Small intestine (tissue), 7 donors: ENCODE results near the gene ALDOC. TPM values are rescaled to one million over a fixed set of nuclear protein-coding genes. Genes with fewer than 3 reads are reported as not detected.

Experiments used
- DNase-seq, 2 donors: peaks; one replicate each; pipeline versions ENCODE4 v3.0.0 to v3.0.0-alpha.2; 2013
- FAIRE-seq: peaks from 2 replicates; lab custom pipeline; 2012; peaks lifted over from hg19 to GRCh38; lab: Jason Lieb, UNC
- H3K27ac ChIP-seq, 3 donors: one replicate each; pipeline ENCODE4 v1.5.1; 2013; ENCODE audit warnings: low read length in 2 of 3, mild to moderate bottlenecking in 2 of 3, control low read depth in 1 of 3, inconsistent platforms in 1 of 3, low read depth in 1 of 3, moderate library complexity in 1 of 3
- H3K27me3 ChIP-seq, 3 donors: one replicate each; pipeline ENCODE4 v1.6.1; 2013; ENCODE audit warnings: low read length in 3 of 3, inconsistent platforms in 1 of 3; ENCODE audit not compliant: control insufficient read depth in 3 of 3, insufficient read depth in 3 of 3
- H3K36me3 ChIP-seq, 3 donors: one replicate each; pipeline ENCODE4 v1.6.1; 2013; ENCODE audit warnings: low read length in 3 of 3, inconsistent platforms in 1 of 3, low read depth in 1 of 3, mild to moderate bottlenecking in 1 of 3, moderate library complexity in 1 of 3; ENCODE audit not compliant: control insufficient read depth in 3 of 3, insufficient read depth in 2 of 3
- H3K4me1 ChIP-seq, 3 donors: one replicate each; pipeline ENCODE4 v1.6.1; 2013; ENCODE audit warnings: low read length in 2 of 3, inconsistent platforms in 1 of 3, low read depth in 1 of 3, mild to moderate bottlenecking in 1 of 3, moderate library complexity in 1 of 3; ENCODE audit not compliant: control insufficient read depth in 3 of 3, insufficient read depth in 2 of 3
- H3K4me3 ChIP-seq, 3 donors: one replicate each; pipeline ENCODE4 v1.5.1; 2013; ENCODE audit warnings: low read length in 3 of 3, control low read depth in 1 of 3, inconsistent platforms in 1 of 3, low read depth in 1 of 3, mild to moderate bottlenecking in 1 of 3, moderate library complexity in 1 of 3
- H3K9me3 ChIP-seq, 2 donors: one replicate each; pipeline ENCODE4 v1.6.1; 2013; ENCODE audit warnings: low read depth in 1 of 2, low read length in 1 of 2; ENCODE audit not compliant: control insufficient read depth in 2 of 2, insufficient read depth in 1 of 2
- WGBS, 3 donors: extraction: QIAGEN DNeasy Blood & Tissue Kit; methylation state at CpG; one replicate each; pipeline ENCODE4 v1.1.7; 2013; 5-methylcytosine and 5-hydroxymethylcytosine counted together
- polyA plus RNA-seq, 4 donors: library from polyadenylated mRNA; stranded (reverse) in 3 of 4; unstranded in 1 of 4; fragments of 200-250 nt in 3 of 4; fragments of 120-200 nt in 1 of 4; gene quantifications; one replicate each; pipeline versions ENCODE4 v1.2.1 to v1.2.3, GENCODE V29; 2013
- donor health status: healthy with polysubstance abuse.
- donor health status: control.
- donor health status: control.
- donor health status: Bipolar disorder and iron deficiency.
- donor health status: healthy.

Gene ALDOC
- polyA plus RNA-seq, 4 donors: 27.6 to 85.0 (median 42.9) TPM

GRCh38 chr17:28537219-28537610 is 39.5 kb downstream of the ALDOC start:
- no peak overlapping the region for H3K4me3 ChIP-seq
- DNase-seq: no peak
- H3K4me1 ChIP-seq: peaks cover 0 to 4% (median 0%) of the 10 kb centered on the region in 3 donors
- no peak for FAIRE-seq
- no peak overlapping the region for H3K27ac ChIP-seq
- no peaks in the 10 kb centered on the region for H3K9me3 ChIP-seq
- 27 to 66% (median 33%) methylated on average over 8 to 12 of the region's 12 CpGs for WGBS, 3 donors
- H3K27me3 ChIP-seq: no peaks in the 10 kb centered on the region
- no peaks in the 10 kb centered on the region for H3K36me3 ChIP-seq

GRCh38 chr17:28536532-28537218 is 40.0 kb downstream of the ALDOC start:
- Histone ChIP-seq H3K27ac (no peak overlapping the region), H3K4me3 (no peak overlapping the region), H3K9me3 (no peaks in the 10 kb centered on the region), H3K27me3 (peaks cover 0 to under 1% (median 0%) of the 10 kb centered on the region in 3 donors), H3K4me1 (peaks cover 0 to 4% (median 0%) of the 10 kb centered on the region in 3 donors), H3K36me3 (no peaks in the 10 kb centered on the region)
- 14 to 51% (median 36%) methylated on average over 8 to 9 of the region's 9 CpGs for WGBS, 3 donors
- DNase-seq: peak in 1 of 2 donors; percentile 68
- FAIRE-seq: no peak

GRCh38 chr17:28534740-28535375 is 41.8 kb downstream of the ALDOC start:
- no peak for FAIRE-seq
- H3K27me3 ChIP-seq: peaks cover 0 to 2% (median 0%) of the 10 kb centered on the region in 3 donors
- DNase-seq: no peak
- WGBS, 3 donors: 87 to 92% (median 88%) methylated on average over 11 of the region's 11 CpGs
- H3K4me1 ChIP-seq: peaks cover 0 to 4% (median 0%) of the 10 kb centered on the region in 3 donors
- H3K36me3 ChIP-seq: no peaks in the 10 kb centered on the region
- no peak overlapping the region for H3K4me3 ChIP-seq
- no peaks in the 10 kb centered on the region for H3K9me3 ChIP-seq
- no peak overlapping the region for H3K27ac ChIP-seq

- 36 to 62% (median 56%) methylated on average over 14 to 16 of the region's 16 CpGs for WGBS, 3 donors
- no peaks in the 10 kb centered on the region for H3K36me3 ChIP-seq
- DNase-seq (no peak), FAIRE-seq (no peak)
- peaks cover 0 to 4% (median 0%) of the 10 kb centered on the region in 3 donors for H3K4me1 ChIP-seq
- H3K27me3 ChIP-seq: peaks cover 0 to 2% (median 0%) of the 10 kb centered on the region in 3 donors
- H3K27ac ChIP-seq: no peak overlapping the region
- no peaks in the 10 kb centered on the region for H3K9me3 ChIP-seq
- no peak overlapping the region for H3K4me3 ChIP-seq
Measured at GRCh38 chr17:28533091-28533807, 43.4 kb downstream of the ALDOC start.

GRCh38 chr17:28532050-28532960 is 44.4 kb downstream of the ALDOC start:
- 64 to 82% (median 71%) methylated on average over 7 of the region's 7 CpGs for WGBS, 3 donors
- FAIRE-seq: no peak
- Histone ChIP-seq H3K4me3 (no peak overlapping the region), H3K36me3 (no peaks in the 10 kb centered on the region), H3K4me1 (peaks cover 0 to 4% (median 2%) of the 10 kb centered on the region in 3 donors), H3K27ac (no peak overlapping the region), H3K27me3 (peaks cover 0 to 2% (median 0%) of the 10 kb centered on the region in 3 donors), H3K9me3 (no peaks in the 10 kb centered on the region)
- DNase-seq: no peak

GRCh38 chr17:28530926-28531325 is 45.8 kb downstream of the ALDOC start:
- peaks cover 0 to 9% (median 4%) of the 10 kb centered on the region in 3 donors for H3K4me1 ChIP-seq

GRCh38 chr17:28530250-28530649 is 46.4 kb downstream of the ALDOC start:
- no peak overlapping the region for H3K4me3 ChIP-seq
- H3K36me3 ChIP-seq: no peaks in the 10 kb centered on the region
- no peak overlapping the region for H3K27ac ChIP-seq
- no peaks in the 10 kb centered on the region for H3K9me3 ChIP-seq
- peaks cover 0 to 2% (median 0%) of the 10 kb centered on the region in 3 donors for H3K27me3 ChIP-seq
- 88 to 92% (median 88%) methylated on average over 4 of the region's 4 CpGs for WGBS, 3 donors
- FAIRE-seq: no peak
- no peak for DNase-seq
- H3K4me1 ChIP-seq: peaks cover 0 to 16% (median 4%) of the 10 kb centered on the region in 3 donors

More at GRCh38 chr17:28530926-28531325, 45.8 kb downstream of the ALDOC start:
- no peaks in the 10 kb centered on the region for H3K36me3 ChIP-seq
- 79 to 83% (median 80%) methylated on average over 7 of the region's 7 CpGs for WGBS, 3 donors
- peaks cover 0 to 2% (median 0%) of the 10 kb centered on the region in 3 donors for H3K27me3 ChIP-seq
- H3K9me3 ChIP-seq: no peaks in the 10 kb centered on the region
- no peak for FAIRE-seq
- no peak overlapping the region for H3K27ac ChIP-seq
- DNase-seq: no peak
- H3K4me3 ChIP-seq: no peak overlapping the region
